Measurements from ENCODE around the gene ATP10A. TPM values are rescaled to one million over a fixed set of nuclear protein-coding genes. Genes with fewer than 3 reads are reported as not detected.
"Not testable (repeated sequence)": the region's sequence is repeated elsewhere in the genome, so short reads cannot be mapped to it uniquely, and the experiment has no call there.

ATP10A gene
- total RNA-seq, 1 experiment from 2014 or later, result not detected

DNA sequence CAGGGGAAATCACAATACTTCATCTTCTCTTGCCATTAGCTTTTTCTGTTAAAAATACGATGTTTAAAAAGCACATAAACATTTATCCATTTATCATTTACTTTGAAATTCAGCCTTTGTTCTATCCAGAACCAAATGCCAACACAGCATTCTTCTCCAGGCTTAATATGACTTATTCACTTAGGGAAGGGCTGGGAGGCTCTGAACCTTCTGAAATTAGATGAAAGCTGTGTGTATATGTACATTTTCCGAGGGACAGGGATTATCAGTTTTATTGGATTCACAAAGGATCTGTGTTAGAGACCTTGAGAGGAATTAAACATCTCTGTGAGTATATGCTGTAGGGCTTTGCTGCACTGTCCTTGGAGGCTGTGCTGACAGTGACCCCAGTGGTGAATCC lies 213.7 kb downstream of the ATP10A start:
- Histone ChIP-seq H3K79me2 (ENCODE audit: low read length) (no peaks in the 10 kb centered on the region), H3K36me3 (ENCODE audit: insufficient read depth, low read length) (no peaks in the 10 kb centered on the region), H4K20me1 (ENCODE audit: insufficient read depth, low read depth, low read length) (no peaks in the 10 kb centered on the region), H3K4me3 (ENCODE audit: low read length) (no peak overlapping the region), H3K27ac (ENCODE audit: low read length) (no peak overlapping the region), H3K4me1 (ENCODE audit: low read length) (no peaks in the 10 kb centered on the region), H3K9me2 (replicated peaks; ENCODE audit: insufficient read depth, low read length) (no peaks in the 10 kb centered on the region), H3K9me3 (ENCODE audit: low read length) (peaks cover 18% of the 10 kb centered on the region), H3K27me3 (ENCODE audit: low read length) (no peaks in the 10 kb centered on the region), H2AFZ (ENCODE audit: low read length) (no peak overlapping the region), H3K4me2 (ENCODE audit: low read depth, low read length, poor library complexity, severe bottlenecking) (no peak overlapping the region), H3K9ac (ENCODE audit: low read length) (no peak overlapping the region)
- no peak for DNase-seq

DNA sequence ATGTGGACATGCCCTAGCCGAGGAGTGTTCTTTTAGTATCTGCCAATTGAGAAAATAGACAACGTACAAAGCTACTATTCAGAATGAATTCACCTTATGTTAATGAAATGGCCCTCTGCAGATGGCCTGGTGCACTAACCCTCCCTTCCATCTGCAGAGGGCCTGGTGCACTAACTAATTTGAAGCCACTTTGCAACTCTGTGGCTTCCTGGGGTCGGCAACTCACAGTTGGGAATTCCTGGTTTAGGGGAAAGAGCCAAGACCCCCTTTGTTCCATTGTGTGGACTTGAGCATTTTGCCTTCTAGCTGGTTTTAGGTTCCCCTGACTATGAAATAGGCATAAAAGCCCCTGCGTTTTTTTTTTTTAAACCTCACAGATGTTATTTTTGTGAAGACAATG lies 220.0 kb downstream of the ATP10A start:
- H3K4me2 ChIP-seq (ENCODE audit: low read depth, low read length, poor library complexity, severe bottlenecking), result no peak overlapping the region
- no peaks in the 10 kb centered on the region for H3K36me3 ChIP-seq (ENCODE audit: insufficient read depth, low read length)
- H3K9me2 ChIP-seq (replicated peaks; ENCODE audit: insufficient read depth, low read length), result no peaks in the 10 kb centered on the region
- DNase-seq, result no peak
- H3K27ac ChIP-seq (ENCODE audit: low read length), result no peak overlapping the region
- no peaks in the 10 kb centered on the region for H4K20me1 ChIP-seq (ENCODE audit: insufficient read depth, low read depth, low read length)
- H3K4me3 ChIP-seq (ENCODE audit: low read length), result no peak overlapping the region
- peaks cover 15% of the 10 kb centered on the region for H3K9me3 ChIP-seq (ENCODE audit: low read length)
- no peak overlapping the region for H3K9ac ChIP-seq (ENCODE audit: low read length)
- no peaks in the 10 kb centered on the region for H3K27me3 ChIP-seq (ENCODE audit: low read length)
- no peaks in the 10 kb centered on the region for H3K79me2 ChIP-seq (ENCODE audit: low read length)
- no peak overlapping the region for H2AFZ ChIP-seq (ENCODE audit: low read length)
- no peaks in the 10 kb centered on the region for H3K4me1 ChIP-seq (ENCODE audit: low read length)

- Histone ChIP-seq H3K27ac (ENCODE audit: low read length) (no peak overlapping the region), H2AFZ (ENCODE audit: low read length) (no peak overlapping the region), H3K36me3 (ENCODE audit: insufficient read depth, low read length) (no peaks in the 10 kb centered on the region), H3K9me2 (replicated peaks; ENCODE audit: insufficient read depth, low read length) (no peaks in the 10 kb centered on the region), H3K79me2 (ENCODE audit: low read length) (no peaks in the 10 kb centered on the region), H3K9me3 (ENCODE audit: low read length) (peaks cover 9% of the 10 kb centered on the region), H3K27me3 (ENCODE audit: low read length) (no peaks in the 10 kb centered on the region), H4K20me1 (ENCODE audit: insufficient read depth, low read depth, low read length) (no peaks in the 10 kb centered on the region), H3K4me3 (ENCODE audit: low read length) (no peak overlapping the region), H3K4me1 (ENCODE audit: low read length) (no peaks in the 10 kb centered on the region), H3K9ac (ENCODE audit: low read length) (no peak overlapping the region), H3K4me2 (ENCODE audit: low read depth, low read length, poor library complexity, severe bottlenecking) (no peak overlapping the region)
- no peak for DNase-seq
Measured at GRCh38 chr15:25641762-25642161, 221.4 kb downstream of the ATP10A start.

- Histone ChIP-seq H3K27me3 (ENCODE audit: low read length) (no peaks in the 10 kb centered on the region), H3K4me1 (ENCODE audit: low read length) (no peaks in the 10 kb centered on the region), H3K9ac (ENCODE audit: low read length) (no peak overlapping the region), H4K20me1 (ENCODE audit: insufficient read depth, low read depth, low read length) (no peaks in the 10 kb centered on the region), H3K9me3 (ENCODE audit: low read length) (peaks cover 8% of the 10 kb centered on the region), H3K36me3 (ENCODE audit: insufficient read depth, low read length) (no peaks in the 10 kb centered on the region), H2AFZ (ENCODE audit: low read length) (no peak overlapping the region), H3K4me3 (ENCODE audit: low read length) (no peak overlapping the region), H3K27ac (ENCODE audit: low read length) (no peak overlapping the region), H3K4me2 (ENCODE audit: low read depth, low read length, poor library complexity, severe bottlenecking) (no peak overlapping the region), H3K79me2 (ENCODE audit: low read length) (no peaks in the 10 kb centered on the region), H3K9me2 (replicated peaks; ENCODE audit: insufficient read depth, low read length) (no peaks in the 10 kb centered on the region)
- no peak for DNase-seq
Measured at GRCh38 chr15:25641361-25641760, 221.8 kb downstream of the ATP10A start.

DNA sequence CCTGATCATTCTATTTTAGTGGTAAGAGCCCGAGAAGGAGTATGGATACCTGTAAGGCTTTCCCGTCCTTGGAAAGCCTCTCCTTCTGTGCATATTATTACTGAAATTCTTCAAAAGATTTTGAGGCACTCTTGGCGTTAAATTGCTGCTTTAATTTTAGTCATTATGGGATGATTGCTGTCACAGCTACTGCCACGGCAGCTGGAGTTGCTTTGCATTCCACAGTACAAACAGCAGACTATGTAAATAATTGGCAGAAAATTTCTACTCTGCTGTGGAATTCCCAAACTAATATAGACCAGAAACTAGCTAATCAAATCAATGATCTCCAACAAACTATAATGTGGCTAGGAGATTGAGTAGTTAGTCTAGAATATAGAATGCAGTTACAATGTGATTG lies 222.2 kb downstream of the ATP10A start:
- not testable (repeated sequence) for H3K4me2 ChIP-seq (ENCODE audit: low read depth, low read length, poor library complexity, severe bottlenecking); H3K9ac ChIP-seq (ENCODE audit: low read length); H2AFZ ChIP-seq (ENCODE audit: low read length); H4K20me1 ChIP-seq (ENCODE audit: insufficient read depth, low read depth, low read length); H3K9me3 ChIP-seq (ENCODE audit: low read length); H3K4me1 ChIP-seq (ENCODE audit: low read length); H3K79me2 ChIP-seq (ENCODE audit: low read length); H3K27me3 ChIP-seq (ENCODE audit: low read length); H3K36me3 ChIP-seq (ENCODE audit: insufficient read depth, low read length); H3K4me3 ChIP-seq (ENCODE audit: low read length); H3K9me2 ChIP-seq (replicated peaks; ENCODE audit: insufficient read depth, low read length); DNase-seq; H3K27ac ChIP-seq (ENCODE audit: low read length)

DNA sequence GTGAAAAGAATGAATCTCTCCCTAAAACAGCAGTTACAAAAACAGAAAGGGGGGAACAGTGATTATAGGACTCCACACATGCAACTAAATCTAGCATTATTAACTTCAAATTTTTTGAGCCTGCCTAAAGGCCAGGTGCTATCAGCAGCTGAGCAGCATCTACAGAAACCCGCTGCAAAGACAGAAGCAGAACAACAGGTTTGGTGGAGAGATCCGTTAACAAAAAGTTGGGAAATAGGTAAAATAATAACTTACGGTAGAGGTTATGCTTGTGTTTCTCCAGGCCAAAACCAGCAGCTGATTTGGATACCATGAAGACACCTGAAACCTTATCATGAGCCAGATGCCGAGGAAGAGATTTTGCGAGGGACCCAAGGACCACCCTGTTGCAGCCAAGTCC lies 222.7 kb downstream of the ATP10A start:
- Histone ChIP-seq H3K4me1 (ENCODE audit: low read length) (no peaks in the 10 kb centered on the region), H3K36me3 (ENCODE audit: insufficient read depth, low read length) (no peaks in the 10 kb centered on the region), H3K27ac (ENCODE audit: low read length) (no peak overlapping the region)

GRCh38 chr15:25636486-25636885 lies 226.6 kb downstream of the ATP10A start:
- H3K27ac ChIP-seq (ENCODE audit: low read length); H4K20me1 ChIP-seq (ENCODE audit: insufficient read depth, low read depth, low read length); DNase-seq; H3K79me2 ChIP-seq (ENCODE audit: low read length); H3K9ac ChIP-seq (ENCODE audit: low read length); H3K9me2 ChIP-seq (replicated peaks; ENCODE audit: insufficient read depth, low read length); H2AFZ ChIP-seq (ENCODE audit: low read length); H3K9me3 ChIP-seq (ENCODE audit: low read length); H3K27me3 ChIP-seq (ENCODE audit: low read length); H3K4me2 ChIP-seq (ENCODE audit: low read depth, low read length, poor library complexity, severe bottlenecking); H3K36me3 ChIP-seq (ENCODE audit: insufficient read depth, low read length); H3K4me1 ChIP-seq (ENCODE audit: low read length); H3K4me3 ChIP-seq (ENCODE audit: low read length): not testable (repeated sequence)

More for the DNA sequence above, 222.7 kb downstream of the ATP10A start:
- Histone ChIP-seq H3K9ac (ENCODE audit: low read length) (no peak overlapping the region), H3K4me3 (ENCODE audit: low read length) (no peak overlapping the region), H3K4me2 (ENCODE audit: low read depth, low read length, poor library complexity, severe bottlenecking) (no peak overlapping the region), H3K79me2 (ENCODE audit: low read length) (no peaks in the 10 kb centered on the region), H3K9me3 (ENCODE audit: low read length) (no peaks in the 10 kb centered on the region; the same call in 1 of the 2 replicates), H3K9me2 (replicated peaks; ENCODE audit: insufficient read depth, low read length) (no peaks in the 10 kb centered on the region), H2AFZ (ENCODE audit: low read length) (no peak overlapping the region), H3K27me3 (ENCODE audit: low read length) (no peaks in the 10 kb centered on the region), H4K20me1 (ENCODE audit: insufficient read depth, low read depth, low read length) (no peaks in the 10 kb centered on the region)
- DNase-seq, result no peak

- H3K4me3 ChIP-seq (ENCODE audit: low read length), result no peak overlapping the region
- no peaks in the 10 kb centered on the region for H3K27me3 ChIP-seq (ENCODE audit: low read length)
- no peak overlapping the region for H3K4me2 ChIP-seq (ENCODE audit: low read depth, low read length, poor library complexity, severe bottlenecking)
- H3K4me1 ChIP-seq (ENCODE audit: low read length), result no peaks in the 10 kb centered on the region
- H3K36me3 ChIP-seq (ENCODE audit: insufficient read depth, low read length), result no peaks in the 10 kb centered on the region
- H3K9ac ChIP-seq (ENCODE audit: low read length), result no peak overlapping the region
- DNase-seq, result no peak
- peaks cover 6% of the 10 kb centered on the region for H3K9me3 ChIP-seq (ENCODE audit: low read length)
- no peaks in the 10 kb centered on the region for H3K9me2 ChIP-seq (replicated peaks; ENCODE audit: insufficient read depth, low read length)
- no peaks in the 10 kb centered on the region for H3K79me2 ChIP-seq (ENCODE audit: low read length)
- no peak overlapping the region for H2AFZ ChIP-seq (ENCODE audit: low read length)
- H3K27ac ChIP-seq (ENCODE audit: low read length), result no peak overlapping the region
- no peaks in the 10 kb centered on the region for H4K20me1 ChIP-seq (ENCODE audit: insufficient read depth, low read depth, low read length)
Measured at GRCh38 chr15:25635191-25635590, 227.9 kb downstream of the ATP10A start.

DNA sequence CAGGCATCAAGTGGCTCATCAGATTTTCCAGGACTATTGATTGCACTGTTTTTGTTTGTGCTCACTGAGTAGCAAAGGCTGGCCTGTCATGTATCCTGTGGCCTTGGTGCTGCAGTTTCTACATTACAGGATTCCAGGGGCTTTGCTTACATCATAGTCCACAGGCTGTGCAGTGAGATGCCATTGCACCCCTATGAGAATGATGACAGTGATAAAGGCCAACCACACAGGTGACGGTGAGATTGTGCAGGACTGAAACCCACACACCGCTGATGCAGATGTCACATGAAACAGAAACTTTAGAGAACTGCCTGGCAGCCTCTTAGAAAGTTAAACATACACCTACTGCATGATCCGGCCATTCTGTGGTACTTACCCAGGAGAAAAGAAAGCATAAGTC lies 229.3 kb downstream of the ATP10A start:
- H3K27ac ChIP-seq (ENCODE audit: low read length), result no peak overlapping the region
- H3K27me3 ChIP-seq (ENCODE audit: low read length), result no peaks in the 10 kb centered on the region
- no peak overlapping the region for H3K9ac ChIP-seq (ENCODE audit: low read length)
- H3K4me1 ChIP-seq (ENCODE audit: low read length), result no peaks in the 10 kb centered on the region
- no peak overlapping the region for H3K4me3 ChIP-seq (ENCODE audit: low read length)
- H3K79me2 ChIP-seq (ENCODE audit: low read length), result no peaks in the 10 kb centered on the region
- no peaks in the 10 kb centered on the region for H4K20me1 ChIP-seq (ENCODE audit: insufficient read depth, low read depth, low read length)
- no peaks in the 10 kb centered on the region for H3K9me2 ChIP-seq (replicated peaks; ENCODE audit: insufficient read depth, low read length)
- no peaks in the 10 kb centered on the region for H3K36me3 ChIP-seq (ENCODE audit: insufficient read depth, low read length)
- no peak overlapping the region for H3K4me2 ChIP-seq (ENCODE audit: low read depth, low read length, poor library complexity, severe bottlenecking)
- no peak for DNase-seq
- no peak overlapping the region for H2AFZ ChIP-seq (ENCODE audit: low read length)
- H3K9me3 ChIP-seq (ENCODE audit: low read length), result peaks cover 10% of the 10 kb centered on the region

All from Karpas-422 (cell line).